Renal cortical epithelial cell (primary cell): ENCODE results near the gene TCIRG1. TPM values are rescaled to one million over a fixed set of nuclear protein-coding genes. Genes with fewer than 3 reads are reported as not detected.

Source experiments
- DNase-seq: peaks from one replicate; pipeline ENCODE4 v3.0.0-alpha.2; 2011; ENCODE audit warnings: low read depth
- total RNA-seq: library from RNA; depleted of rRNA; stranded (reverse); fragments of >200 nt; gene quantifications from 2 replicates; pipeline ENCODE4 v1.2.3, GENCODE V29; 2014

TCIRG1 gene
- total RNA-seq, 1 donor from 2014 or later = 60.2 TPM

DNA sequence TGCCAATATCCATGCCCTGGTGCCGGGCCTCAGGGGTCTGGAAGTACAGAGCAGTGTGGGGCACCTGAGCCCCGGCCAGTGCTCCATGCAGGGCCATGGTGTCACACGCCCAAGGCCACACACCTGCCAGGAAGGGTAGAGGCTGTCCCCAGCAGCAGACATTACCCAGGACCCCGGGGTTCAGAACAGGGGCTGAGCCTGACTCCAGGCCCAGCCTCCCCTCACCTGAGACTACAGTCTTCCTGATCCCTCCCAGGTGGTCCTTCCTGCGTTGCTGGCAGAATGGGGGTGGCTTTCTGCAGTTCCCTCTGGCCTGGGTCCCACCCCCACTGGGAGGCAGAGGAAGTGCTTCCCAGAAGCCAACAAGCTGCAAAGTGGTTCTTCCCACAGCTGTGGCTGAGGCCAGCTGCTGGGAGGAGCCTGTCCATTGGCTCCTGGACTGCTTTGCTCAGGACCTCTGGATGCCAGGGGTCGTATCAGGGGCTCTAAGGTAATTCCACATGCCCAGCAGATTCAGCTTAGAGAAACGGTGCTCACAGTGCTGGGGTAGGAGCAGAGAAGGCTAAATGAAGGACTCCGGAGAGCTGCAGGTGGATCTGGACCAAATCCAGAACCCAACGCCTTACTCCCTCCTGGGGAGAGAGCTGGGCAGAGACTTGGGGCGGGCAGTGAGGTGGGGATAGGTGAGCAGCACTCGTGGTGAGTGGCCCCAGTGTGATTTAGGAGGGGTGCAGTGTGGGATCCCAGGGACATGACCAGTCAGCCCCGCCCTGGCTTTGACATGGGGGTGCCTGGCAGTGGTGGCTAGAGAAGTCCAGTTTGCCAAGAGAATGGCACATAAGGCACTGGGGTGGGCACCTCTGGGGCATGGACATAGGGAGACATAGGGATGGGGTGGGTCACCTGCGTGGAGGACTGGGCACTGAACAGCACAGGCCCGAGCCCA is 12.6 kb downstream of the TCIRG1 start:
- DNase-seq = no peak

DNA sequence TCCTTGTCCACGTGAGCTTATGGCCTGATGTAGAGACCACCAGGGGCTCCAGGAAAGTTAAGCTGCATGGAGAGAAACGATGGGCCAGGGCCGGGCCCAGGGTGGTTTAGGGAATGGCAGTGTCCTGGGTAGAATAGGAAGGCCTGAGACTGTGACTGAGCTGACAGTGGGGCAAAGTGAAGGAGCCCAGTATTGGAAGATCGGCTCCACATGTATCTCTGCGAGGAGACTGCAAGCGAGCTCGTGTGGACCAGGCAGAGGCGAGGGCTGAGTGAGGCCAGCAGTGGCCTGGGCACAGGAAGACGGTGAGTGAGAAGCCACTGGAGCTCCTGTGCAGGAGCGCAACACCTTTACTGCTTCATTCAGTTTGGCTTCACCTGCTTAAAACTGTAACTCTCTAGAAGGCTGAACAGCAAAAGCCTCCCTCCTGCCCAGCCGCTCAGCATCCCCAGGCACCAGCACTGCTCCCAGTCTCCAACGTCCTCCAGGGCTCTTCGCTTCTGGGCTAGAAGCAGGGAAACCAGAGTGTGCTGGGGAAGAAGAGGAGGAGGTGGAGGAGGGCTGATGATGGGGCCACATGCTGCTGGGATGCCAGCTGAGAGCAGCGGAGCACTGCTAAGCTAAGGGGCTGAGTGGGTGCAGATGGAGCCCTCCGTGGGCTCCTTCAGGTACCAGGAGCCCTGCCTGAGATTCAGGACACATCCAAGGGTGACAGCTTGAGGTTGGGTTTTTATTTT is 13.5 kb downstream of the TCIRG1 start:
- no peak for DNase-seq

DNA sequence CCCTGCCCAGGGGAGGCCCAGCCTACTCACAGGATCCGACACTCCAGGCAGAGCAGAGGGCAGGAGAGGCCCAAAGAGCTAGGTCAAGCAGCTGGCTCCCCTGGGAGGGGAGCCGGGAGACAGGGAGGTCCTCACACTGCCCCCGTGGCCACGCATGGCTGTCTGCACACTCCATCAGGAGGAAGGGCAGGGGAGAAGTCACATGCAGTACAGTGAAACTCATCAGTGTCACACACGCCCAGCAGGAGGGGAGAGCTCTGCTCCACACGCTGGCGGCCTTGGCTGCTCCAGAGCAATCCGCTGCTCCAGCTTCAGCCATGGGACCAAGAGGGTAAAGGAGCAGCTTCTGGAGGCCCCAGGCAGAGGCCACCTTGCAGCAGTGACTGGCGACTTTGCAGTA is 14.3 kb downstream of the TCIRG1 start:
- no peak for DNase-seq

DNA sequence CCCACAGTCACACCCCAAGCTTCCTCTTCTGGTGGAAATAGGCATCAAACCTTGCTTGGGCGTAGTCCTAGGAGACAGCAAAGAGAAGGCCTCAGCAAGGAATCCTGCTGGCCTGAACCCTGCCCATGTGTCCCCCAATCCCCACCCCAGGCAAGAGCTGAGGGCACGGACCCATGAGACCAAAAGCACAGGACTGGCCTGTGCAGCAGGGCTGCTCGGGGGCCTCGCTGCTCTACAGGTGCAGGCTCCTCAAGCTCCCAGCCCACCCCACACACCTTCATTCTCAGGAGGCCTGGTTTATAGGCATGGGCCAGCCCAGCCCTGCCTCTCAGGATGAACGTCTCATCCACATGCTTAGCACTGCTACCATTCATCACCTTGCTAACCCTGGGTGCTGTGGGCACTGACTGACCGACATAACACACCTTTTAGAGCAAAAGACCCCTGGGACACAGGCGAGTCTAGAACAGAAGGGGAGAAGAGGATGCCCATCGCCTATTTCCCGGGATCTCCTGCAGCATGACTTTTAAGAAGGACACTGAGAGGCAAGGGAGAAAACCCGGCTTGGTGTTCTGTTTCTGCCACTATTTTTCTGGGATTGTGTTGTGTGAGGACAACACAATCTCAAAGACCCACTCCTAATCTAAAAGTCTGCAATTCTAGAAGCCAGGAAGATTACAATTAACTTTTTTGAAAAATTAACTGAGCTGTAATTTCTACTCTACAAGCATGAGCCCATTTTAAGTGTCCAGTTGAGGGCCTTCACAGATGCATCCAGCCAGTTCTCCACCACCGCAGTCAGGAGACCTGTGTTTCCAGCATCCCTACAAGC is 15.4 kb downstream of the TCIRG1 start:
- no peak for DNase-seq

DNA sequence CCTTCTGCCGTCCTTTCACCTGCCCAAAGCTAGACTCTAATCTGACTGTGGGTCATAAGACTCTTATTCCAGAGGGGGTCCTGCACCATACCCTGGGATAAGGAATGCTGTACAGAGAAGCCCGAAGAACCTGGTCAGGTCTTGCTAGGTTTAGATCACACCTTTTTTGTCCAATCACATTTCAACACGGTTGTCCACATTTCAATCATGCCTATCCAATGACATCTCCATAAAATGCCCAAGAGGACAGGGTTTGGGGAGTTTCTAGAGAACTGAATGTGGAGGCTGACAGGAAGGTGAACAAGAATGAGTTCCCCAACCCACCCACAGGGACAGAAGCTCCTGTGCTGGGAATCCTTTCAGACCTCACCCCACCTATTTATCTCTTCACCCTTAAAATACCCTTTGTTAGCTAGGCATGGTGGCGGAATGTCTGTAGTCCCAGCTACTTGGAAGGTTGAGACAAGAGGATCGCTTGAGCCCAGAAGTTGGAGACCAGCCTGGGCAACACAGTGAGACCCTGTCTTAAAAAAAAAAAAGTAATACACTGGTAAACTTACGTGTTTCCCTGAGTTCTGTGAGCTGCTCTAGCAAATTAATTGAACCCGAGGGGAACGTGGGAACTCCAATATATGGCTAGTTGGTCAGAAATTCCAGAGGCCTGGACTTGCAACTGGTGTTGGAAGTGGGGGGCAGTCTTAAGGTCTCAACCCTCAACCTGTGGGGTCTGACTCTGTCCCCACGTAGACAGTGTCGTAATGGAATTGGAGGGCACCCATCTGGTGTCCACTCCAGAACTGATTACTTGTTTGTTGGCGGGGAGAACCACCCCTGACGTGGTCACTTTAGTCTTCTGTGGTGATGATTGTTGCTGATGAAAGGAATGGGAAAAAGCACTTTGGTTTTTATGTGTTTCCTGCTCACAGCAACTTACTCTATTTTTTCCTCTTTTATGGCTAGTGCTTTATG is 17.8 kb downstream of the TCIRG1 start:
- no peak for DNase-seq

DNA sequence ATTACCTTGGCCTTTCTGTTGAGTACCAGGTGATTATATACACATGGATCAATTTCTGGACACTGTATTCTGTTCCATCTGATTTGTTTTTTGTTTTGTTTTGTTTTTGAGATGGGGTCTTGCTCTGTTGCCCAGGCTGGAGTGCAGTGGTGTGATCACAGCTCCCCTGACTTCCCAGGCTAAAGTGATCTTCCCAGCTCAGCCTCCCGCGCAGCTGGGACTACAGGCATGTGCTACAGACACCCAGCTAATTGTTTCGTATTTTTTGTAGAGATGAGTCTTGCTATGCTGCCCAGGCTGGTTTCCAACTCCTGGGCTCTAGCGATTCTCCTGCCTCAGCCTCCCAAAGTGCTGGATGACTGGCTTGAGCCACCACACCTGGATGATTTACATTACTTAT is 19.0 kb downstream of the TCIRG1 start:
- DNase-seq = no peak

DNA sequence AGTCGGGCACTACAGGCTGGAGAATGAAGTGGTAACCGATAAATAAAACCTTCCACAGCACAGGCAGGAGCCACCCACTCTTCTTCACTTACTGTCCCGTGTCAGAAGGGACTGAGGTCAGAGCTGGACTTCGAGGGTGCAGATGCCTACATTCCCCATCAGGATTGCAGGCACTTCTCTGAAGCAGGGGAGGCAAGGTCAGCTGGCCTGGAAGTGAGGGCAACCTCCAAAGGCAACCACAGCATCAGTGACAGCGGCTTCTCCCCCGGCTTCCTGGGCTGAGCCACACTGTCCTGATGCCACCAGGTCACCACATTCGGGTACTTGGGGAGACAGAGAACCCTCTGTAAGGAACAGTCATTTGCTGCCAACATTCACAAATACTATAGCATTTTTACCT is 22.7 kb downstream of the TCIRG1 start:
- DNase-seq = no peak

DNA sequence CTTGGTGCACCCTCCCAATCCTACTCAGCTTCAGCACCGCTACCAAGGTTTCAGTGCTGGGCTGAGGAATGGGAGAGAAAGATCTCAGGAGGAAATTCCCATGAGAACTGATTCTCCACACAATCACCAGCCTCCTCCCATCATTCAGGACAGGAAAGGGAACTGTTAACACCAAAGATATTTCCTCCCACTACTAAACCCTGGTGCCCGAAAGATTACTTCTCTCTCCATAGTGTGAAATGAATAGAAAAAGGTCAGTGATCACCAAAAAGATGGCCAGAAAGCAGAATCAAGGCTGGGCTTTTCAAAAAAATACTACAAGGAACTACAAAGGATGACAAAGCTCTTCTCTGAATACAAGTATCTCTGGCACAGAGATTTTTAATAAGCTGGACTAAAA is 26.1 kb downstream of the TCIRG1 start:
- DNase-seq = no peak

DNA sequence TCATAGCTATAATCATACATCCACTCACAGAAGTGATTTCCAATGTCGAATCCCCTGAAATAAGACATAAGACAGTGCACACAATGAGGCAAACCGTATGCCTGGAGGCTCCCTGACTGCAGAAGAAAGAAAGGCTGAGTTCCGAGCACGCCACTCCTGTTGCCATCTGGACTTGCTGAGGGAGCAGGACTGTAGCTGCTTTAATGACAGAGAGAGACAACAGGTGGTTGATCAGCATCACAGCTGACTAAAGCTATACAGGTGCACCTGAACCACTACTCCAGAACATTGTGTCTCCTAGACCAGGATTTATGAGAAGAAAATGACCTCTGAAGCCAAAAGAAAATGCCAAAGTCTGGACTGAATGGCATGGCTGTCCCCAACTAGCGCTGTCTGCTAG is 27.0 kb downstream of the TCIRG1 start:
- DNase-seq = no peak

DNA sequence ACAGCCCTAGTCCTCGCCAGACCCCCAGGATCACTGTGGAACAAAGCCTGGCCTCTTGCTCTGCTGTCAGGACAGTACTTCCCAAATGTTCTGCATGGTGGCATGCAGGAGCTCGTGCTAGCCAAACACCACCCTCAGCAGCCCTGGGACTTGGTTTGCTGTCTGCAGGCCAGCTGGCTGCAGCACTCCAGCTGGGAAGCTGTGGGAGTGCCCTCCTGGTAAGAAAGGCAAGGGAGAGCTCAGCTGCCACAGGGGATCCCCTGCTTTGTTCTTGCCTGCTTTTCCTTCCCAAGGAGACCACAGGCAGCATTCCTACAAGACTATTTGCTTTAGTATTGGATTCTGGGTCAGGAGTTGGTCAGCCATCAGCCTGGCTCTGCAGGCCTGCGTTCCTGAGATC is 27.9 kb downstream of the TCIRG1 start:
- DNase-seq = no peak

DNA sequence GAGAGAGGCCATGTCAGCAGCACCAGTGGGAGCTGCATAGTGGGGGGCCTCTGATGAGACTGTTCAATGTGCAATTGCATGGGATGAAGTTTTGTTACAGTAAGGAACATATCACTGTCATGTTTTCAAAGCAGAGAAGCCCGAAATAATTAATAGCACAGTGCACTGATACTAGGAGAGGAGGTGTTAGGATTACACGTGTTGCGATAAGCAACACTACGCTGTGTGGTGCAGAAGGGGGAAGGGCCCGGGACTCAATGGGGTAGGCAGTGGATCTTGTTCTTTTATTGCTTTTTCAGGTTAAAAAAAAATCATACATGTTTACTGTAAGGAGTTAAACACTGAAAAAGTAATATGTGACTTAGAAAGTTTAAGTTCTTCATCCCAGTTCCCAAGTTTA is 29.2 kb downstream of the TCIRG1 start:
- DNase-seq = no peak

DNA sequence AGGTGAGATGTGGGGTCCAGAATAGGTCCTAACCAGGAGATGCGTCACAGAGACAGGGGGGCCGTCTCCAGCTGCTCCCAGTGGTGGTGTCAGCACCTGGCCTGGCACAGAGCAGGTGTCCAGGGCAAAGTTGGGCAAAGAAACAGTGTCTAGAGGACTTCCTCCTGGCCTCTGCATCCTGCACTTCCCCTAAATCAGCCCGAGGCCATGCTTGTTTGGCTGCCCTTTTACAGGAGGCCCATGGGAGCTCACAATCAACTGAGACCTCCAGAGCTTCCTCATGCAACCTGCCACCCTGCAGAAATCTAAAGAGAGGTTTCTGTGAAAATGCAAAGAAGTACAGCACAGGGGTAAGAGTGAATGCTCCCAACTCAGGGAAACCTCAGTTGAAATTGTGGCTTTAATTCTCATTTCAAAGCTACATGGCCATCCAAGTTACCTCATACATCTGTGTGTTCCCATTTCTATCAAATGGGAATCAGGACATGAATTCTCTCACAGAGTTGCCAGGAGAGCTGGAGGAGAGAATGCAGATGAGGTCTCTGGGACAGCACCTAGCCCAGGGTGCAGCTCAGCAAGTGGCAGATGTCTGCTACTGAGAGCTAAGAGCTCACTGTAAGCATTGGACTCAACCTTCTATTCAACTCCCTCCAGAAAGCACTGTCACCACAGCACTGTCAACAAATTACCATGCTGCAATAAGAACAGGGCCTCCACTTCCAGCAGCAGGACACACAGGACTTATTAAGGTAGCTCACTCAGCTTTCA is 32.6 kb downstream of the TCIRG1 start:
- DNase-seq = no peak

DNA sequence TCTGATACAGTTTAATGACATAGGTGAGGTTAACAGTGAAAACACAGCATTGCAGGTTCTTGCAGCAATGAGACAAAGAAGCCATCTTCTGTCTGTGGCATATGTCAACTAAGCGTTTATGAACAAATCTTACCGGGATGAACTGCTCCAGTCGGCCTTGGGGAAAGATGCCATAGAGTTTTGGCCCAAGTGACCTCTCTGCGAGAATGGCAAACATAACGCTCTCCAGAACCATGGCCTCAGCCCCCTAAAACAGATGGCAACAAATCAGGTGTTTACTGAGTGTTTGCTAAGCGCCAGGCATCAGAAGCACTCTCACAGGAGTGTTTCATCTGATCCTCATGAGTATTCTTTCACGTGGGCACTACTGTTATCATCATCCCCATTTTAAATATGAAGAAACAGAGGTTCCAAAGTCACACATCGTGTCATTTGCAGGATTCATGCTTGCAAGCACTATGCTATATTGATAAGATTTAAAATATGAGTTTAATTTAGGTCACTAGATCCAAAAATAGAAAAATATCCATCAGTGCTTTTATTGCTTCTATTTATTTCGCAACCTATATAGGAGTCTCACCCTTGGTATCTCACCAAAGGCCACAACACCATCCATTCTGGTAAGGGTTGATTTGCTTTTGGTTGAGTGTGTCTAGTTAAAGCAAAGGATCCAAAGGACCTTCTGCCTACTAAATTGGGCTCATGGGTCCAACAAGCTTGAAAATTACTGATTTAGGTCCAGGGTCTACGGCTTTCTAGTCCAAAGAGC is 35.9 kb downstream of the TCIRG1 start:
- DNase-seq = no peak

DNA sequence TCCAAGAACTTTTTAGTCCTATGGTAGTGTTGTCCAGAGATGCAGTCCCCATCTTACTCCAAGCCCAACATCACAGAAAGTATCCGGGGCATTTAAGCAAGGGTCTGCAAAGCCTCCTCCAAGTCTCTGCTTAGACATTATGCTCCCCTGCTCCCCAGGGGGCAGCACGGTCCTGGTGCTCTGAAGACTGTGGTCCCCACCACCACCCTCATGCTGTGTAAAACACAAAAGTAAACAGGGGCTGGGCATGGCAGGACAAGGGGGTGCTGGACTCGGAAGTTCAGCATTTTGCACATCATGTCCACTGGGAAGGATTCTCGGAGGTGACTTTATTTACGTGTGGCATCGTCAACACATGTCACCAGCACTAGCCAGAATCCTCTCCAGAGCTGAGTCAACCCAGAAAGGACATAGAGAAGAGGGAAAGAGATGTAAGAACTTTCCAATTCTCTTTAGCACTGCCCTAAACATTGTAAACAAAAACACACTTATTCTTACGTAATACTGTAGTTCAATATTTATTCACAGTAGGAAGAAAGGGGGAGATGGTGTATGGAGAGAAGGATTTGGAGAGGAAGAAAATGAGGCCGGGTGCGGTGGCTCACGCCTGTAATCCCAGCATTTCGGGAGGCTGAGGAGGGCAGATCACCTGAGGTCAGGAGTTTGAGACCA is 37.7 kb downstream of the TCIRG1 start:
- no peak for DNase-seq

DNA sequence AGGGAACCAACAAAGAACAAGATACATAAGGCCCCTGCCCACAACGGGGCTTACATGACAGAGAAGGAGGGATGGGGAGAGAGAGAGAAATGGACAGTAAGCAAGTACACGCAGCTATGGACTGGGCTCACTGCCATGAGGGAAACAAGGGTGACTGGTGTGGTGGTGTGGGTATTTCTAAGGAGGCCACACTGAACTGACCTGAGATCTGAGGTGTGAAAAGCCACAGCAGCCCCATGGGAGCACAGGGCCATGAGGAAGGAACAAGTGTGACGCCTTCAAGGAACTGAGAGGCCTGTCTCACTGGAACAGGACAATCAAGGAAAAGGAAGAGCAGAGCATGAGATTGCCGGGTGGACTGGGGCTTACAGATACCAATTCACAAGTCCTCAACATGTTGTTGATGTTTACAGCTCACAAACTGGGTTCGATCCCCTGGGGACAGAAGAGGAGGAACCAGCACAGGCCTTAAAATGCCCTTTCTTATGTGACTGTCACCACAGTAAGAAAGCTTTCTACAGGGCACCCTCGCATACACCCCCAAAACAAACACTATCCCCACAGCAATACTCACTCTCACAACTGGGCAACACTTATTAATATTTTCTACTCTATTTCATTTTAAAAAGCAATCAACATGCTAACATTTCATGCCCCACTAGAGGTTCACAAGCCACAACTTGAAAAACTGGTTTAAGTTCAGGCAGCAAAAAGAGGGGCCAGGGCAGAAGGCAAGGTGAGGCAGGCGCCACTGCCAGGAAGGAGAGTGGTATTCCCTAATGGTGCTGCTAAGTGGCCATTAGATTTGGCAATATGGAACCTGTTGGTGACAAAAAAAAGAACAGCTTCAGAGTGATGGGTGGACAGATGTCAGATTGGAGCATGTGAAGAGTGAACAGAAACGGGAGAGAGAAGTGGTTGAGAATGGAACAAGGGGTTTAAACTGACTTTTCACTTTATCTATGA is 39.1 kb downstream of the TCIRG1 start:
- DNase-seq = no peak

DNA sequence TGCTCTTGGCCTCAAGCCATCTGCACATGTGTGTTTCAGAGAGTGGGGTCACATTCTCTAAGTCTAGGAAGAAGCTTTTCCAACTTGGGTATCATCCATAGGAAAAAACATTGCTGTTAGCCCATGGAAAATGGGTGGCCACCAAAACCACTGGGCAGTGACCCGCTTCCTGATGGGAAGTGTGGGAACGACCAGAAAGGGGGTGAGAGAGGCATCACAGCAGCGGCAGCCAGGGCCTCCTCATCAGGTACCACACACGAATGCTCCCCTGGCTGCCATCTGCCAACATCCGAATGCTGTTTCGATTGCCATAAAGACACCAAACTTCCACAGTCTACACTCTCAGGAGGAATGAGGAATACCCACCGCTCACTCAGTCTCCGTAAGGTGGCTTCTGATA is 42.0 kb downstream of the TCIRG1 start:
- DNase-seq = no peak

DNA sequence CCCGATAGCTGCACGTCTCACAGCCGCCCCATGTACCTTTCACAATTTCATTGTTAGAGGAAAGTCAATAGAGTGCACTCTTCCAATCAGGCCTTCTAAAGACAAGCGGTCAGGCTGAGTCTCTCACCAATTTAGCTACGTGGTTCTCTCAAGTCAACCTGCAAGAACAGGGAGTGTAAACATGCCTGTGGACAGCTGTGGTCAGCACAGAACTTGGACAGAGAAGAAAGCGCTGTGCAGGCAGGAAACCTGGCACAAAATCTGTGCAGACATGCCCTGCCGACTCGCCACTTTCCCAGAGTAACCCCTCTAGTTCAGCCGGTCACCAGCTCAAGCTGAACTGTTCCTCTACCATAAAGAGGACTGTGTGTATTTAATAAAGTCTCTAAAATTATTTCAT is 42.9 kb downstream of the TCIRG1 start:
- DNase-seq = peak; percentile 55

DNA sequence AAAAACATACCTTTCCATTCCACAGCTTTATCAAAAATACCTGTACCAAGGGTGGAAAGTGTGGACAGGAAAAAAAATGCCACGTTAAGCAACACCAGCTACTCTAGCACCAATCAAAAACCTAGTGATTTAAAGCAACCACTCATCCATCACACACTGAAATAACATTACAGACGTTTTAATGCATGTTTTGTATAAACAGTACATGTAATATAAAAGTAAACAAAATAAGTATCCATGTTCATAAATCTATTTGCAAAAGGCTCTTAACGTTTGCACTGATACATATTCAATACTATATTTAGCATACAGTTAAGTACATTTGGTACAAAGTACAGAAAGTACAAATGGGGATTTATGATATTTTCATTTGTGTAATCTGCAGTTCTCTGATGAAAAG is 43.7 kb downstream of the TCIRG1 start:
- no peak for DNase-seq
